ENCODE data around the gene NDST1.
A peak's percentile ranks its signal among the peaks of the same experiment; 100 is the strongest.

The NDST1 gene

DNA sequence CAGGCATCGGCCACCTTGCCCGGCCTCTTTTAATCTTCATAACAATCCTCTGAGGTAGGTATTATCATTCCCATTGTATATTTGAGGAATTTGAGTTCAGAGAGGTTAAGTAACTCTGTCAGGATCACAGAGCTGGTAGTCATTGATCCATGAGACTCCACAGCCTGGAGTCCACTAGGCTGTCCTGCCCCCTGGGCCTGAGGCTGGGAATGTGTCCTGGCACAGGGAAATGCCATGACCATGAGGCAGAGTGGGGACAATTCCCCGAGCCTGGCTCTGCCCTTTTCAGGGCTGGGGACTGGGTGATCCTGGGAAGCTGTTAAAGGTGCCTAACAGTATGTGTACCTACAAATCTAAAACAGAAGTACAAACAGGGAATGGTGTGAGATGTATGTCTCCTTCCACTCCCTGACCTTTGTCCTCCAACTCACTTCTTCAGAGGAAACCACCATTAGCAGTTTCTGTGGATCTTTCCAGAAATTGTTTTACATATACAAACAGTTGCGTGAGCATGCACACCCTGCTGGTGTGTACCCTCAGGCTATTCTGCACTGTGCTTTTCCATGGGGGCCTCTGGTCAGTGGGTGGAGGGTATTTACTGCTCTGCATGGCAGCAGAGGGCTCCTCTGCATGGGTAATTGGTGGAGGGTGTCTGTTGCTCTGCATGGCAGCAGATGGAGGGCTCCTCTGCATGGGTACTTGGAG is 53.8 kb downstream of the NDST1 start:
- TF ChIP-seq ZFX (IDR thresholded peaks at IDR 0.05): no peak
- TF ChIP-seq, protein P1, sequence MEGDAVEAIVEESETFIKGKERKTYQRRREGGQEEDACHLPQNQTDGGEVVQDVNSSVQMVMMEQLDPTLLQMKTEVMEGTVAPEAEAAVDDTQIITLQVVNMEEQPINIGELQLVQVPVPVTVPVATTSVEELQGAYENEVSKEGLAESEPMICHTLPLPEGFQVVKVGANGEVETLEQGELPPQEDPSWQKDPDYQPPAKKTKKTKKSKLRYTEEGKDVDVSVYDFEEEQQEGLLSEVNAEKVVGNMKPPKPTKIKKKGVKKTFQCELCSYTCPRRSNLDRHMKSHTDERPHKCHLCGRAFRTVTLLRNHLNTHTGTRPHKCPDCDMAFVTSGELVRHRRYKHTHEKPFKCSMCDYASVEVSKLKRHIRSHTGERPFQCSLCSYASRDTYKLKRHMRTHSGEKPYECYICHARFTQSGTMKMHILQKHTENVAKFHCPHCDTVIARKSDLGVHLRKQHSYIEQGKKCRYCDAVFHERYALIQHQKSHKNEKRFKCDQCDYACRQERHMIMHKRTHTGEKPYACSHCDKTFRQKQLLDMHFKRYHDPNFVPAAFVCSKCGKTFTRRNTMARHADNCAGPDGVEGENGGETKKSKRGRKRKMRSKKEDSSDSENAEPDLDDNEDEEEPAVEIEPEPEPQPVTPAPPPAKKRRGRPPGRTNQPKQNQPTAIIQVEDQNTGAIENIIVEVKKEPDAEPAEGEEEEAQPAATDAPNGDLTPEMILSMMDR (conservative IDR thresholded peaks at IDR 0.05): no peak
- H3K27ac ChIP-seq: no peak overlapping the region

DNA sequence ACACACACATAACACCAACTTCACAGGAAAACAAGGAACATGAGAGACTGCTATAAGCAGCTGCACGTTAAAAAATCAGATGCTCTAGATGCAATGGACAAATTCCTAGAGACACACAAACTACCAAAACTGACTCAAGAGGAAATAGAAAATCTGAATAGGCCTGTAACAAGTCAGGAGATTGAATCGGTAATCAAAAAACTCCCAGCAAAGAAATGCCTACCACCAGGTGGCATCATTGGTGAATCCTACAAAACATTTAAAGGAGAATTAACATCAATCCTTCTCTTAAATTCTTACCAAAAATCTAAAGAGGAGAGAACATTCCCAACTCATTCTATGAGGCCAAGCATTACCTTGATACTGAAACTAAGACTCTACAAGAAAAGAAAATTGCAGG is 54.9 kb downstream of the NDST1 start:
- H3K27ac ChIP-seq: no peak overlapping the region
- no peak for TF ChIP-seq ZFX (IDR thresholded peaks at IDR 0.05)
- TF ChIP-seq, protein P1 (conservative IDR thresholded peaks at IDR 0.05): peak; percentile 81

DNA sequence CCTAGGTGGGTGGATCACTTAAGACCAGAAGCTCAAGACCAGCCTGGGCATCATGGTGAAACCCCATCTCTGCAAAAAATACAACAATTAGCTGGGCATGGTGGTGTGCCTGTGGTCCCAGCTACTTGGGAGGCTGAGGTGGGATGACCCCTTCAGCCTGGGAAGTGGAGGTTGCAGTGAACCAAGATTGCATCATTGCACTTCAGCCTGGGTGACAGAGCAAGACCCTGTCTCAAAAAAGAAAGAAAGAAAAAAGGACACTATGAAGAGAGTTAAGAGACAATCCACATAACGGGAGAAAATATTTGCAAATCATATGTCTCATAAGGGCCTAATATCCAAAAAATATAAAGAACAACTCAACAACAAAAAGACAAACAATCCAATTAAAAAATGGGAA is 57.9 kb downstream of the NDST1 start:
- H3K27ac ChIP-seq: no peak overlapping the region
- TF ChIP-seq, protein P1 (conservative IDR thresholded peaks at IDR 0.05): no peak
- TF ChIP-seq ZFX (IDR thresholded peaks at IDR 0.05): no peak

DNA sequence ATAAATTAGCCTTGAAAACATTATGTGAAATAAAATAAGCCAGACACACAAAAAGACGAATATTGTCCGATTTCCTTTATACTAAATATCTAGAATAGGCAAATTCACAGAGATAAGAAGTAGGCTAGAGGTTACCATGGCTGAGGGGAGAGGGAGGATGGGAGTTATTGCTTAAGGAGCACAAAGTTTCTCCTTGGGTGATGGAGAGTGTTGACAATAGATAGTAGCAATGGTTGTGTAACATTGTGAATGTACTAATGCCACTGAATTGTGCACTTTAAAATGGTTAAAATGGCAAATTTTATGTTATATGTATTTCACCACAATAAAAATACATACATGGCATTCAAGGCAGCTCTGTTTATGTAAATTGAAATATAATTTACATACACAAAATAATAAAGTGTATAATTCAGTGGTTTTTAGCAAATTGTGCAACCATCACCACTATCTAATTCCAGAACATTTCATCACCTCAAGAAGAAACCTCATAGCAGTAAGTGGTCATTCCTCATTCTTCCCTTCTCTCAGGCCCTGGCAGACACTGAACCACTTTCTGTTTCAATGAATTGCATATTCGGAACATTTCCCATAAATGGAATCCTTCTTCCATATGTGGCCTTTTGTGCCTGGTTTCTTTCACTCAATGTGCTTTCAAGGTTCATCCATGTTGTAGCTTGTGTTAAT is 59.2 kb downstream of the NDST1 start:
- no peak overlapping the region for H3K27ac ChIP-seq
- TF ChIP-seq ZFX (IDR thresholded peaks at IDR 0.05): no peak
- TF ChIP-seq, protein P1 (conservative IDR thresholded peaks at IDR 0.05): no peak

DNA sequence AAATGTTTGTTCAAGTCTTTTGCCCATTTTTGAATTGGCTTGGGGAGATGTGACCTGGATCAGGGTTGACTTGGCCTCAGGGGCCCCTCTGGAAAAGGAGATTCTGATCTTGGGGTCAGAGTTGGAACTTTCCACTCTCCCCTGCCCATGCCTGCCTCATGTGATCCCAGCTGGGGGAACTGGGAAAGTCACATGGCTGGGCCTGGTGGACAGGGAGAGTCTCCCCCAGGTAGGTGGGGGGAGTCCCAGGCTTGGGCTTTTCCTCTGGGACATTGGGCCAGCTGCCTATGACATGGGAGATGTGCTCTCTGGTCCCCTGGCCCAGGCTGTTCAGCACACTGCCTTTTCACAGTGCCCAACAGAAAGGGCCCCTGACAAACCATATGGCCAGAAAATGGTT is 60.7 kb downstream of the NDST1 start:
- TF ChIP-seq, protein P1 (conservative IDR thresholded peaks at IDR 0.05): no peak
- no peak for TF ChIP-seq ZFX (IDR thresholded peaks at IDR 0.05)
- no peak overlapping the region for H3K27ac ChIP-seq

DNA sequence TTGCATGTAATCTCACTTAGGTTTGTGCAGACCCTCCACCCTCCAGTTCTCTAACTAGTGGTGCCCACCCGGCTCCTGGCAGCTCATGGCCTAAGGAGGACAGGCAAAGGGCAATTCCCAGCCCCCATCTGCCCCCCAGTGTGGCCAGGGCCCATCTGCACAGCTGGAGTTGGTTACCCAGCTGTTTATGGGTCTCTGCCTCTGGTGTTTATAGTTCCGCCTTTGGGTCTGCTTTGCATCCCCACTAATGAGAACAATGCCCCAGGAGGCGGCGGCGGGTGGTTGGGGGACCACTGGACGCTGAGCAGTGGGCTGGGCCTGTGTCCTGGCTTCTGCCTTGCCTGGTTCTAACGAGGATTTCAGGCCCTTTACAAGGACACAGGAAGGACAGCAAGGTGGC is 62.4 kb downstream of the NDST1 start:
- TF ChIP-seq ZFX (IDR thresholded peaks at IDR 0.05): no peak
- TF ChIP-seq, protein P1 (conservative IDR thresholded peaks at IDR 0.05): no peak
- H3K27ac ChIP-seq: no peak overlapping the region

DNA sequence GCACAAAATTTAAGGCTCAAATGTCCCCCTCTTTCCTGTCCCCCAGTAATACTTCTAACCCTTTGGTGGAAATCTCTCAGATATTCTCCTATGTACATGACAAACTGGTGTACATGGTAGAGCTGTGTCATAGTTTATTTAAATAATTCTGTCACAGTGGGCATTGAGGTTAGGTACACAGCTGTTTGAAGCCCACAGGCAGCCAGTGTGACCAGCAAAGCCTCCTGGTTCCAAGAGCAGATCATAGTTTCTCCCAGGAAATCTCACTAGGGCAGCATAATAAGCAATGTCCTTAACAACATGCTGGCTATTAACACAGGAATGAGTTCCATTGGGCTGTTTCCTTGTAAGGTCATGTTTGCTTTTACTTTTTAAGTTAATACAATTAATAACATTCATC is 63.9 kb downstream of the NDST1 start:
- no peak for TF ChIP-seq ZFX (IDR thresholded peaks at IDR 0.05)
- TF ChIP-seq, protein P1 (conservative IDR thresholded peaks at IDR 0.05): no peak
- no peak overlapping the region for H3K27ac ChIP-seq
